ENCODE results near the gene MGAT5.

GRCh38 chr2:134314681-134315368 lies 61.0 kb downstream of the MGAT5 start:
- TF ChIP-seq CTCF (conservative IDR thresholded peaks at IDR 0.05) (no peak), ZFX (IDR thresholded peaks at IDR 0.05) (no peak)
